ENCODE measurements around the gene C3orf85.
"Not testable (repeated sequence)": the region's sequence is repeated elsewhere in the genome, so short reads cannot be mapped to it uniquely, and the experiment has no call there.

Gene C3orf85, protein sequence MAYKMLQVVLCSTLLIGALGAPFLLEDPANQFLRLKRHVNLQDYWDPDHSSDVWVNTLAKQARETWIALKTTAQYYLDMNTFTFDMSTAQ

DNA sequence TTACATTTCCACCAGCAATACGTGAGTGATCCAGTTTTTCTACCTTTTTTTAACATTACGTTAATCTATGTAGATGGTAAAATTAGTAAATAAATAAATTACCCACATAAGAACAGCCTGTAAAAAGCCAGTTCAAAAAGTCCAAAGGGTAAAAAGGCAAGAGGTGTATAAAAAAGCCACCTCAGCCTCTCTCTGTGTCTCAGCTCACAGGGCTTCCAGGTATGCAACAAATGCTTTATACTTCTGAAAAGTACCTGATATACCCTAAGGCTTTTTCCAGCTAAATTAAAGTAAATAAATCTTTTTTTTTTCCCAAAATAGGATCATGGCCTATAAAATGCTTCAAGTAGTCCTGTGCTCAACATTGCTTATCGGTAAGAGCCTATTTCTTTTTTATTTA lies at the start of gene C3orf85:
Gene C3orf85, plus strand, starts transcription at position 197 of the 400 bp plus-strand sequence. Its CDS starts 129 bp downstream, at position 326.
- DNase-seq (ENCODE audit: low read depth) = no peak

DNA sequence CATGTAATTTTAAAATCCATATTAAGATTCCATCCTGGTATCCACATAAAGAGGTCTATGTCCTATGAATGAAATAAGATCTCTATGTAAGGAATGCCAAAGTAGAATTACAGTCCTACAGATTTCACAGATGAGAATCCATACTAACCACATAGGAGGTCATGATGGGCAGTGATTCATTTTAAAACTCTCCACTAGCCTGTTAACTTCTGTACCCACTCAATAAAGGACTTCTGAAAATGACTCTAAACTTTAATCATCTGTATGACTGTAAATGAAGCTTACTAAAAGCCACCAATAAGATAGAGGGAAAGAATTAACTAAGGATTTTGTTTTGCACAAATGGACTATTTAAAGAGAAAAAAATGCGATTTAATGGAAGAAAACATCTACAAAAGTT lies 47.3 kb upstream of the C3orf85 start:
- no peak for DNase-seq (ENCODE audit: low read depth)

- DNase-seq (ENCODE audit: low read depth) = no peak
Measured at GRCh38 chr3:109091846-109092245, 44.7 kb upstream of the C3orf85 start.

GRCh38 chr3:109093561-109093960 lies 43.0 kb upstream of the C3orf85 start:
- no peak for DNase-seq (ENCODE audit: low read depth)

DNA sequence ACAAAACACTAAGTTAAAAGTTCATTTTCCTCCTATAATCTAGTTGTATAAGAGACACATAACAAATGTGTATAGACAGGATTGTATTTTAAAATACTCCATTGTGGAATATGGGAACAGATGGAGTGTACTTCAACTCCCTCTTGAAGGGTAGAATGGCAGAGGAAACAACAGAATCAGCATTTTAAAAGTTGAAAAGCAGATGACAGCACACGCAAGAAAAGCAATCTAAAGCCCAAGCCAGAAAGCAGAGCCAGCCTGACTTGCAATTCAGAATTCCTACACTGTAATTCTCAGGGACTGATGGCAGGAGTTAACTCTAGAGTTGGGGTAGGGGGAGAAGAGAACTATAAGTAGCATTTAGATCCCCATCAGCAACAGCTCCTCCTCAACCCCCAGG lies 41.4 kb upstream of the C3orf85 start:
- no peak for DNase-seq (ENCODE audit: low read depth)

DNA sequence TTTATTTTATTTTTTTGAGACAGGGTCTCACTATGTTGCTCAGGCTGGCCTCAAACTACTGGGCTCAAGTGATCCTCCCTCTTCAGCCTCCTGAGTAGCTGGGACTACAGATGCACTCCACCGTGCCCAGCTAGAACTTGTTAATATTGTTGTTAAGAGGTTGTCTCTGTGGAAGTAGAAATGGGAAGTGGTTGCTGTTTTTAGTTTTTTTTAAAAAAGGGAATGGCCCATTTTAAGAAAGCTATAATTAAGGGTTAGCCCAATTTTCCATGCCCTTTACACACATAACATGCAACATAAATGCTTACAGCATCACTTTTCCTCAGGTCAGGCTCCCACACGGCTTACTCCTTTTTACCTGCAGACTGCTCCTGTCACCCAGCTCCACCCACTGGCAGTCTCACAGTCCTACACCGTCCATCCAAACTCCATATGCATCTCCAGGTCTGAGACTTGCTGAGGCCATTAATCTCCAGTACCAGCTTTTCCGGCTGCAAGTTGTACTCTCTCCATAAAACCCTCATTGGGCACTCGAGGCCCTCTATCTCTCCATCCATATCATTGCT lies 38.4 kb upstream of the C3orf85 start:
- no peak for DNase-seq (ENCODE audit: low read depth)

DNA sequence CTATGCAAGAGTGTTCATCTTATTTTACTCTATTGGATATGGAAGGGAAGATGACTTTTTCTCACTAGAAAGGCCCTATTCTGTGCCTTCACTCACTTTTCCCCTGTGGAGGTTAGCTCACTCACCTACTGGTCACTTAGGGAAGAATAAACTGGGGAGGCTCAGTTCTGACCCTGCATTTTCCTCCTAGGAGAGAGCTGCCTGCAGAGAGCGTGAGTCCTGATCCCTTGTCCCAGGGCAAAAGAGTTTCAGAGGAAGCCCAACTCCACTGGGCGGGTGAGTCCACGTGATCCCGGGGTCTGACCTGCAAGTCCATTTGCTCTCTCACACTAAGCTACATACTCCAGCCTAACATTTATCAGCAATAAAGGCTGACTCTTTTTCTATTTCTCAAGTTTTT lies 26.9 kb upstream of the C3orf85 start:
- DNase-seq (ENCODE audit: low read depth) = no peak

DNA sequence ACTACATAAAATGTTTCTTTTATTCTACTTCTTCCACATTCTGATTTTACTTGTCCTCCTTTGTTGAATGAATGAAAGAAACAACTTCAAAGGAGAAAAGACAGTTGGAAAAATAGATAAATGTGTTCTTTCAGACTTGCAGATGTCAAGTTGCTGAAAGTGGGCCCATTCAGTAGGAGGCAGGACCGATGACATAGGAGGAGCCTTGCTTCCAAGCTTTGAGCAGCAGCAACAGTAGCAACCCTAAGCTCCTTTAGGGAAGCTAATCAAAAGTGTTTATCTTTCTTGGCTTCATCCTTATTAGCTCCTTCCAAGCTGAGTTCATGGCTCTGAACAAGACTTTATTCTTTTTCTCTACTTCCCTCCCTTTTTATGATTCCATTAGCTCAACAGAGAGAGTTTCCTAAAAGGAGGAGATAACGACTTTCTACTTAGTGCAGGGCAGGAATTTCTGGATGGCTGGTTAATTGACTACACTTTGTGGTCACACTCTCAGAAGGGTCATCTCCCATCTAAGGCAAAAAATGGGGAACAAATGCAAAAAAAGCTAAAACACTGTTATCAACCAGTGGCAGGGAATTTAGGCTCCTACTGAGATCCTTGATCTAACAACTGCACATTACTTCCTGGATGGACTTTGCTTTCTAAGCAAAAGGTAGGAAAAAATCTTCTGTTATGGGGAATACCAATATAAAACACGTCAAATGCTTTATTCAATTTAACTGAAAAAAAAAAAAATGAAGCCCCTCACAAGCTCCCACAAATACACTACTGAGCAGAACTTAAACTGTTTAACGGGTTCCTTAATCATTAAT lies 23.4 kb upstream of the C3orf85 start:
- DNase-seq (ENCODE audit: low read depth) = no peak

DNA sequence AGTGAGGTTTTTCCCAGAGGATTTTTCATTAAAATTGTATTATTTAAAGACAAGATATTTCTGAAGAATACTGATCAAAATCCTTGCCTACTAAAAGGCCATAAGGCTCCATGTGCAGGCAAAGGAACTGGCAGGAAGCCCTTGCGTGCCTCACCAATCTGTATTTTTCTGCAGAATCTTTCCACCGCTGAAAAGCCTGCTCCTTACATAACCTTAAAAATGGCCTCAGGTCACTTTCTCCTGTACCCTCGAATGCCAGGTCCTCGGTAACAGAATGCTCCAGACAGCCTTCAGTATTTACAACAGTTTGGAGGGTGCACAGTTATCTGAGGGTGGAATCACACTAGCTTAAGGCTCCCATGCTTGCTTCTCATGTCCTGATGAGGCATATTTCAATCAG lies 21.8 kb upstream of the C3orf85 start:
- no peak for DNase-seq (ENCODE audit: low read depth)

DNA sequence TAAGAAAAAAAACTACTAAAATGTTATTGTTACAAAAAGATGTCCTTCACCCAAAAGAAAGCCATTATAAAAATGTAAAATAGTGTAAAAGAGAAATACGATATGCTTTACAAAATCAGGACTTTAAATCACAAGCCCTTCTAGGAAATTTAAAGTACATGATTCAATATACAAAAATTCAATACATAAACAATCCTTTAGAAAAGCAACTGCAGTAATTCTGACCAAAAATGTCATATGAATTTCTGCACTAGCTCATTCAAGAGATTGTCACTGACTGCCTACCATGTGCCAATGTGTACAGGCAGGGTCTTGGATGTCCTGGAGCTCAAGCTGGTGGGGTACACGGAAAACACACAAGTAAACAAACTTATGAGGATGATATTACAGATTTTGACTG lies 21.1 kb upstream of the C3orf85 start:
- DNase-seq (ENCODE audit: low read depth) = no peak

- DNase-seq (ENCODE audit: low read depth) = no peak
Measured at GRCh38 chr3:109116031-109116430, 20.5 kb upstream of the C3orf85 start.

GRCh38 chr3:109117939-109118338 lies 18.6 kb upstream of the C3orf85 start, which contains the start of gene MORC1:
Gene MORC1 (minus strand): TSS chr3:109118134. CDS start chr3:109118059, 75 bp downstream.
- no peak for DNase-seq (ENCODE audit: low read depth)

- no peak for DNase-seq (ENCODE audit: low read depth)
Measured at GRCh38 chr3:109118584-109118983, 17.9 kb upstream of the C3orf85 start.

GRCh38 chr3:109122690-109123089 lies 13.8 kb upstream of the C3orf85 start:
- no peak for DNase-seq (ENCODE audit: low read depth)

- no peak for DNase-seq (ENCODE audit: low read depth)
Measured at GRCh38 chr3:109125902-109126301, 10.6 kb upstream of the C3orf85 start.

DNA sequence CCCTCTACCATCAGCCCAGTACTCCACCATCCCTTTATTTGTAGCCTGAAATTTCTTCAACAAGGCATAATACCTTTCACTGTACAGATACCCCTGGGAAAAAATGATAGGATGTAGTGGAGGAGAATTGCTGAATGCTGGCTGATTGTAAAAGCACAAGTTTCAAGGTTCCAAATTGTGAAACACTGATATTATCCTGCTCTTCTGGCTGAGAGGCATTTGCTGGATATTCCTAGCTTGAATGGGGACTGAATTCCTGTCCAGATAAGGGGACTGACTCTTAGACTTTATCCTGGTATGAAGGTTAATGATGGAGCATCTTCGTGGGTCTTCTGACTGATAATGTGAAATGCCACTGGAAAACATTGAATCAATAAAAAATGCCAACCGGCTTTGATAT lies 9.0 kb upstream of the C3orf85 start:
- DNase-seq (ENCODE audit: low read depth) = no peak

DNA sequence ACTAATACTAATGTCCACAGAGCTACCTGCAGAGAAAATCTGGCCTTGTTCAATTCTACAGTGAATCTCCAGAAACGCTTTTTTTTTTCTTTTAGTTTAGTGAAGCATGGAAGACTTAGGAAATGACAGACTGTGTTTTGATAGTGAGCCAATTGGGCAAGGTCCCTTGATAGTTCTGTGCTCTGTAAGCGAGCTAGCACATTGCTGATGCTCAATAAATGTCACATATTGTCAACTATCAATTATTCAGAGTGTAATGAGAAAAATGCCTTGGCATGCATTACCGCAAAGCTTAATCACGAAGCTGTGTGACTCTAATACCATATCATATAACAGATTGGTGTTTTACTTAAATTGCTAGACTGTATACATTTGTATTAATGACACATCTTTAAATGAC lies 5.2 kb upstream of the C3orf85 start:
- no peak for DNase-seq (ENCODE audit: low read depth)

DNA sequence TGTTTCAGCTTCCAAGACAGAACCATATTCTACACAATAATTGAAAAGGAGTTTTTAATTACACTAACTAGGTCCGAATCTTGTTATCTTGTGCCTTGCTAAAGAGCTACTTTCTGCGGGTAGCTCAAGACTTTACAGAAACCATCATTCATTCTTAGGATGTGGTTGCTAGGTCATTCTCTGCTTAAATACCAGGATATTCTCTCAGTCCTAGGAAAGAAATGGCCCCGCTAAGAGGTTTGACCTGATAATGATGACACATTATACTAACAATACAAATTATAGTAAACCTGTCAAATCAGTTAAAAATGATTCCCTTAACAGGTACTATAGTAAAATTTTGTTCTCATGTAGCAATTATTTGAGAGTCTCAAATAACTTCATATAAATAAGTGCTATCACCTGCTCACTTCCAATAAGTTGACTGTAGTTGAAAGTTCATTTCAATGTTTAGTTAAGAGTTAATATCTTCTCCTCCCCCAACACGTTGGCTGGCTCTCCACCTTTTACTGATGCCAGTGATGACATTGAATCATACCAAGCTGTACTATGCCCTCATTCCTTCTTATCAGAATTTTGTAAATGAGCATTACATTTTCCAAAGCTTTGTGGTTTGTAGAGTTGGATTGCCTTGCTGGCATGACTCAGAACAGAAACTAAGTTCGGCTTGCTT lies 3.6 kb upstream of the C3orf85 start:
- no peak for DNase-seq (ENCODE audit: low read depth)

- DNase-seq (ENCODE audit: low read depth) = not testable (repeated sequence)
Measured at GRCh38 chr3:109133474-109133816, 3.1 kb upstream of the C3orf85 start.

- no peak for DNase-seq (ENCODE audit: low read depth)
Measured at GRCh38 chr3:109137761-109138160, 1.2 kb downstream of the C3orf85 start.

DNA sequence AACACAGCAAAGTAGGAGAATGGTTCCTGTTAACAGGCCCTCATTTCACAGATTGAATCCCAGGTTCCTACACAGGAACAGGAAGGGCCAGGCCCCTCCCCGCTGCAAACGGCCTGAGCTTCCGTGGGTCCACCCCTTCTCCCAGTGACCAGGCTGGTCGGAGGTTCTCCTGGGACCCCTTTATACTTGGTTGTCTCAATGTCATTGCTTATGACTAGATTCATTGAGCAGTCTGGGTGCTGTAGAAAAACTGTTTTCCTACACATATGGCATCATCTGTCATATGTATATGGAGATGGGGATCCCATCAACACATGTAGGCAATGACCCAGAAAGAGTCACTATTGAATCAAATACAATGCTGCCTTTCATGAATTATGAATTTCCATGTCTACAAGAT lies 3.8 kb downstream of the C3orf85 start:
- no peak for DNase-seq (ENCODE audit: low read depth)

GRCh38 chr3:109143646-109144045 lies 7.1 kb downstream of the C3orf85 start:
- DNase-seq (ENCODE audit: low read depth) = no peak

DNA sequence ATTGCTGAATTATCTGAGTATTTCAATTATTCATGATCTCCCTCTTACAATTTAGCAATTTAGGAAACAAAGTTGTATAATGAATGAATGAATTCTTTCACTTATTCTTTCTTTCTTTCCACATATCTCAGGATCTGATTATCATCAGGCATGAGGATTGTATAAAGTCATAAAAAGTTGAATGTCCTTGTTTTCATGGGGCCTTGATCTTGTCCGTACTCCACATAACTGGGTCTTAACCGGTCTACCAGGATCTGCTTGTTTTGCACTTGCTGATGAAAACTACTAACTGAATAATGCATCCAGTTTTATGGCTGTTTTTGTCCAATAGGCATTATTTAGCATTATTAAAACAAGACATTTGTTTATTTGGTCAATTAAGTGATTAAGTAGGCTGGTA lies 12.6 kb downstream of the C3orf85 start:
- no peak for DNase-seq (ENCODE audit: low read depth)
